Measurements from ENCODE around the gene TRAK1.
A peak's percentile ranks its signal among the peaks of the same experiment; 100 is the strongest.
"Not testable (repeated sequence)": the region's sequence is repeated elsewhere in the genome, so short reads cannot be mapped to it uniquely, and the experiment has no call there.

The TRAK1 gene

GRCh38 chr3:42098171-42098570, 7.0 kb downstream of the TRAK1 start:
- no peak for DNase-seq (ENCODE audit: low spot score)

- no peak for DNase-seq (ENCODE audit: low spot score)
These were observed 8.0 kb downstream of the TRAK1 start for GRCh38 chr3:42099020-42099765.

GRCh38 chr3:42101048-42101447, 9.9 kb downstream of the TRAK1 start:
- peak; percentile 73 for DNase-seq (ENCODE audit: low spot score)

GRCh38 chr3:42101481-42101880, 10.3 kb downstream of the TRAK1 start:
- DNase-seq (ENCODE audit: low spot score) = no peak

GRCh38 chr3:42102571-42102970, 11.4 kb downstream of the TRAK1 start:
- DNase-seq (ENCODE audit: low spot score) = no peak

GRCh38 chr3:42103921-42104665, 12.9 kb downstream of the TRAK1 start:
- DNase-seq (ENCODE audit: low spot score) = not testable (repeated sequence)

- DNase-seq (ENCODE audit: low spot score) = not testable (repeated sequence)
These were observed 14.8 kb downstream of the TRAK1 start for GRCh38 chr3:42105994-42106393.

GRCh38 chr3:42106646-42107045, 15.5 kb downstream of the TRAK1 start:
- DNase-seq (ENCODE audit: low spot score) = no peak

- DNase-seq (ENCODE audit: low spot score) = no peak
These were observed 19.5 kb downstream of the TRAK1 start for GRCh38 chr3:42110631-42111030.

- DNase-seq (ENCODE audit: low spot score) = peak; percentile 54
These were observed 23.1 kb downstream of the TRAK1 start for GRCh38 chr3:42114130-42114725.

- DNase-seq (ENCODE audit: low spot score) = no peak
These were observed 24.1 kb downstream of the TRAK1 start for GRCh38 chr3:42115215-42115614.

- DNase-seq (ENCODE audit: low spot score) = no peak
These were observed 24.8 kb downstream of the TRAK1 start for GRCh38 chr3:42115946-42116345.

GRCh38 chr3:42116466-42116865, 25.3 kb downstream of the TRAK1 start:
- no peak for DNase-seq (ENCODE audit: low spot score)

GRCh38 chr3:42117175-42118008, 26.2 kb downstream of the TRAK1 start:
- DNase-seq (ENCODE audit: low spot score) = peak; percentile 38

- peak; percentile 65 for DNase-seq (ENCODE audit: low spot score)
These were observed 27.7 kb downstream of the TRAK1 start for GRCh38 chr3:42118762-42119361.

GRCh38 chr3:42119561-42120355, 28.6 kb downstream of the TRAK1 start:
- no peak for DNase-seq (ENCODE audit: low spot score)

GRCh38 chr3:42120866-42121265, 29.7 kb downstream of the TRAK1 start:
- DNase-seq (ENCODE audit: low spot score) = no peak

- DNase-seq (ENCODE audit: low spot score) = no peak
These were observed 31.3 kb downstream of the TRAK1 start for GRCh38 chr3:42122261-42123011.

- DNase-seq (ENCODE audit: low spot score) = no peak
These were observed 31.9 kb downstream of the TRAK1 start for GRCh38 chr3:42123012-42123581.

Measured in pons (tissue), 1 donor.